Neural cell (in vitro differentiated cells): ENCODE measurements around the gene ESR1. TPM values are rescaled to one million over a fixed set of nuclear protein-coding genes. Genes with fewer than 3 reads are reported as not detected.

Experiments
- H2AFZ ChIP-seq: fragments of 200-600, 300-800 bp; sonication (generic), shearing (Covaris generic); 2 replicates; pipeline ENCODE4 v1.6.0; 2014; ENCODE audit warnings: low read depth, mild to moderate bottlenecking, antibody characterized with exemption, low read length, moderate library complexity
- H3F3A ChIP-seq: fragments of 200-600 bp; shearing (Covaris generic); 2 replicates; pipeline ENCODE4 v1.6.1; 2016; ENCODE audit warnings: mild to moderate bottlenecking, moderate library complexity, mixed read lengths, antibody characterized with exemption, low read length; ENCODE audit not compliant: insufficient read depth, poor library complexity, severe bottlenecking
- H3K27ac ChIP-seq: fragments of 200-600, 300-800 bp; sonication (generic), shearing (Covaris generic); 2 replicates; pipeline ENCODE4 v1.5.1; 2014; ENCODE audit warnings: mild to moderate bottlenecking, low read length, moderate library complexity
- H3K27me3 ChIP-seq: fragments of 300-800, 200-600 bp; sonication (generic), shearing (Covaris generic); 2 replicates; pipeline ENCODE4 v1.6.0; 2014; ENCODE audit warnings: mild to moderate bottlenecking, low read depth, low read length, moderate library complexity; ENCODE audit not compliant: insufficient read depth
- H3K36me3 ChIP-seq: fragments of 300-800, 200-600 bp; sonication (generic), shearing (Covaris generic); 2 replicates; pipeline ENCODE4 v1.5.1; 2014; ENCODE audit warnings: mild to moderate bottlenecking, antibody characterized with exemption, low read length, moderate library complexity; ENCODE audit not compliant: insufficient read depth
- H3K4me2 ChIP-seq: fragments of 300-800, 200-600 bp; sonication (generic), shearing (Covaris generic); 2 replicates; pipeline ENCODE4 v1.6.0; 2014; ENCODE audit warnings: mild to moderate bottlenecking, low read length
- H3K4me3 ChIP-seq: fragments of 300-800, 200-600 bp; sonication (generic), shearing (Covaris generic); 2 replicates; pipeline ENCODE4 v1.5.1; 2014; ENCODE audit warnings: mild to moderate bottlenecking, low read length, moderate library complexity
- H3K79me2 ChIP-seq: fragments of 200-600 bp; shearing (Covaris generic); replicated peaks from 2 replicates; pipeline ENCODE4 v1.6.0; 2014; ENCODE audit warnings: mild to moderate bottlenecking, low read length, moderate library complexity; ENCODE audit not compliant: insufficient read depth
- H3K9ac ChIP-seq: fragments of 300-800, 200-600 bp; sonication (generic), shearing (Covaris generic); 2 replicates; pipeline ENCODE4 v1.6.1; 2016; ENCODE audit warnings: mild to moderate bottlenecking, low read length, mixed read lengths
- H3K9me2 ChIP-seq: fragments of 200-600 bp; shearing (Covaris generic); 2 replicates; pipeline ENCODE4 v1.6.1; 2016; ENCODE audit warnings: mild to moderate bottlenecking, low read length, mixed read lengths; ENCODE audit not compliant: insufficient read depth
- H3K9me3 ChIP-seq: fragments of 200-600, 300-800 bp; sonication (generic), shearing (Covaris generic); 2 replicates; pipeline ENCODE4 v1.6.1; 2016; ENCODE audit warnings: mild to moderate bottlenecking, mixed run types, low read length, moderate library complexity, mixed read lengths
- H4K20me1 ChIP-seq: fragments of 200-600 bp; shearing (Covaris generic); 2 replicates; pipeline ENCODE4 v1.6.1; 2016; ENCODE audit warnings: mild to moderate bottlenecking, mixed run types; ENCODE audit not compliant: insufficient read depth
- CTCF ChIP-seq: fragments of 450-650 bp; IDR thresholded peaks from 2 replicates; pipeline ENCODE4 v1.5.1; 2014; ENCODE audit warnings: antibody characterized with exemption, mild to moderate bottlenecking, moderate library complexity; ENCODE audit not compliant: poor library complexity, severe bottlenecking
- EP300 ChIP-seq: fragments of 450-650 bp; conservative IDR thresholded peaks from 2 replicates; pipeline ENCODE4 v1.6.1; 2014; ENCODE audit warnings: antibody characterized with exemption, mild to moderate bottlenecking, moderate library complexity; ENCODE audit not compliant: poor library complexity, severe bottlenecking
- EZH2 ChIP-seq: fragments of 200-600, 300-800 bp; shearing (Covaris generic), sonication (generic); IDR thresholded peaks from 2 replicates; pipeline ENCODE4 v1.6.1; 2014; ENCODE audit warnings: antibody characterized with exemption, low read length, borderline replicate concordance, mild to moderate bottlenecking; ENCODE audit not compliant: insufficient read depth, poor library complexity, severe bottlenecking
- MXI1 ChIP-seq: fragments of 450-650 bp; conservative IDR thresholded peaks from 2 replicates; pipeline ENCODE4 v1.6.1; 2014; ENCODE audit warnings: antibody characterized with exemption, mild to moderate bottlenecking; ENCODE audit not compliant: poor library complexity, severe bottlenecking
- POLR2AphosphoS5 ChIP-seq: IDR thresholded peaks from 2 replicates; pipeline ENCODE4 v1.6.1; 2012
- RAD21 ChIP-seq: fragments of 450-650 bp; conservative IDR thresholded peaks from 2 replicates; pipeline ENCODE4 v1.6.1; 2014; ENCODE audit warnings: antibody characterized with exemption, mild to moderate bottlenecking, moderate library complexity
- REST ChIP-seq: IDR thresholded peaks from 2 replicates; pipeline ENCODE4 v1.6.1; 2012; ENCODE audit warnings: borderline replicate concordance
- SMC3 ChIP-seq: fragments of 450-650 bp; conservative IDR thresholded peaks from 2 replicates; pipeline ENCODE4 v1.6.1; 2014; ENCODE audit warnings: antibody characterized with exemption, mild to moderate bottlenecking, moderate library complexity; ENCODE audit not compliant: poor library complexity
- TAF1 ChIP-seq: IDR thresholded peaks from 2 replicates; pipeline ENCODE4 v1.6.1; 2012; ENCODE audit warnings: low read depth
- polyA plus RNA-seq: library from polyadenylated mRNA; depleted of rRNA; stranded (reverse); fragments of >200 nt; gene quantifications from 2 replicates; pipeline ENCODE4 v1.2.3, GENCODE V29; 2014

Gene ESR1
- polyA plus RNA-seq, 1 donor from 2014 or later, result 0.14 TPM

DNA sequence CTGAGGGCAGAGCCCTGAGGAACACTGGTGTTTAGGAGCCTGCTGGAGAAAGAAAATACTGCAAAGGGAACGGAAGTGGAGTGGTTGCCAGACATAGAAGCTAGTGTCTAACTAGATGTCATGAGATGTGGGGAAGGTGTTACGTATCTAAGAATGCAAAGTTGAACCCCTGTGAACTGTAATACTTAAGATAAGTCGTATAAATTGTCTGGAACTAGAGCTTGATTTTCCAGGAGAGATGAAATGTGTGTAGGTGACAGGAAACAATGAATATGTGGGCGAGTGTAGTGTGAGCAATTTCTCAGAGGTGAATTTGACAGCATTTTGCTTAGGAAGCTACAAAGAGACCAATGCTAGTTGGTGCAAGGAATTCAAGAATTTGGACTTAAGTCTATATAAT is 27.9 kb downstream of the ESR1 start:
- no peaks in the 10 kb centered on the region for H3K36me3 ChIP-seq
- no peak overlapping the region for H3K9ac ChIP-seq
- TF ChIP-seq EZH2 (no peak), SMC3 (no peak), REST (no peak), TAF1 (no peak), CTCF (no peak), POLR2AphosphoS5 (no peak), MXI1 (no peak), RAD21 (no peak), EP300 (no peak)
- H3K4me2 ChIP-seq, result no peak overlapping the region
- no peaks in the 10 kb centered on the region for H3F3A ChIP-seq
- H2AFZ ChIP-seq, result no peak overlapping the region
- H3K27me3 ChIP-seq, result no peaks in the 10 kb centered on the region
- no peaks in the 10 kb centered on the region for H3K79me2 ChIP-seq
- no peaks in the 10 kb centered on the region for H3K9me3 ChIP-seq
- H4K20me1 ChIP-seq, result no peaks in the 10 kb centered on the region
- no peak overlapping the region for H3K4me3 ChIP-seq
- no peak overlapping the region for H3K27ac ChIP-seq
- no peaks in the 10 kb centered on the region for H3K9me2 ChIP-seq

DNA sequence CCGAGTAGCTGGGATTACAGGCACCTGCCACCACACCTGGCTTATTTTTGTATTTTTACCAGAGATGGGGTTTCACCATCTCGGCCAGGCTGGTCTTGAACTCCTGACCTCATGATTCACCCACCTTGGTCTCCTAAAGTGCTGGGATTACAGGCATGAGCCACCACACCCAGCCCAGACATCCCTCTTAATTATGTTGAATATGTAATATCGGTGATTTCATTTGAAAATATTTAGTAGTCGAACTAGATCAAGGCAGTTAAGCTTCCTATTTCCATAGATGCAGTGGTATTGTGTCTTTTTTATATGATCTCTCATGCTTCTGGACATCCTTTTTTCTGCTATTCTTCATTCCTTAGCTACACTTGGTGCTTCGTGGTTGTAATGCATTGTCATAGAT is 29.7 kb downstream of the ESR1 start:
- no peak overlapping the region for H2AFZ ChIP-seq
- H3F3A ChIP-seq, result no peaks in the 10 kb centered on the region
- no peaks in the 10 kb centered on the region for H4K20me1 ChIP-seq
- no peak overlapping the region for H3K4me3 ChIP-seq
- H3K79me2 ChIP-seq, result no peaks in the 10 kb centered on the region
- no peak overlapping the region for H3K9ac ChIP-seq
- H3K27me3 ChIP-seq, result no peaks in the 10 kb centered on the region
- no peak overlapping the region for H3K27ac ChIP-seq
- no peak for TF ChIP-seq MXI1
- no peak for TF ChIP-seq EP300
- TF ChIP-seq REST, result no peak
- TF ChIP-seq EZH2, result no peak
- TF ChIP-seq POLR2AphosphoS5, result no peak
- TF ChIP-seq CTCF, result no peak
- no peak for TF ChIP-seq RAD21
- no peak for TF ChIP-seq SMC3
- TF ChIP-seq TAF1, result no peak
- no peaks in the 10 kb centered on the region for H3K36me3 ChIP-seq
- H3K9me3 ChIP-seq, result no peaks in the 10 kb centered on the region
- no peak overlapping the region for H3K4me2 ChIP-seq
- no peaks in the 10 kb centered on the region for H3K9me2 ChIP-seq
